ENCODE results near the gene ABCB6. TPM values are rescaled to one million over a fixed set of nuclear protein-coding genes. Genes with fewer than 3 reads are reported as not detected.

The ABCB6 gene
- total RNA-seq, 2 donors from 2014 or later: 39.1 to 76.0 TPM

- Histone ChIP-seq H3K9me3 (ENCODE audit: control insufficient read depth, low read length) (no peaks in the 10 kb centered on the region), H3K27ac (ENCODE audit: low read depth, low read length) (no peak overlapping the region), H3K27me3 (ENCODE audit: control insufficient read depth, insufficient read depth, low read length, poor library complexity, severe bottlenecking) (peaks cover 60% of the 10 kb centered on the region), H3K4me1 (ENCODE audit: control insufficient read depth, insufficient read depth, low read length) (peaks cover 6% of the 10 kb centered on the region), H3K36me3 (ENCODE audit: control insufficient read depth, insufficient read depth, low read length) (no peaks in the 10 kb centered on the region), H3K9ac (ENCODE audit: extremely low read depth, low read length, poor library complexity, severe bottlenecking) (no peak overlapping the region), H3K4me3 (ENCODE audit: low read length) (peak overlapping the region; percentile 73)
- 32 to 39% methylated on average over 8 to 12 of the region's 12 CpGs for WGBS, 2 experiments (ENCODE audit: insufficient coverage in 1 of 2, insufficient read length in 1 of 2)
- DNase-seq: no peak
- Mint-ChIP-seq H3K36me3 (ENCODE audit: low read depth) (no peaks in the 10 kb centered on the region), H3K4me1 (peaks cover 9% of the 10 kb centered on the region), H3K27me3 (ENCODE audit: insufficient read depth) (peaks cover 77% of the 10 kb centered on the region), H3K4me3 (no peak overlapping the region), H3K9me3 (no peaks in the 10 kb centered on the region), H3K27ac (no peak overlapping the region)
- TF ChIP-seq CTCF (conservative IDR thresholded peaks at IDR 0.05): no peak
Measured at GRCh38 chr2:219254590-219255201, 35.9 kb upstream of the ABCB6 start.

- H3K4me1 ChIP-seq (ENCODE audit: control insufficient read depth, insufficient read depth, low read length): peaks cover 14% of the 10 kb centered on the region
- Mint-ChIP-seq H3K9me3 (no peaks in the 10 kb centered on the region), H3K36me3 (ENCODE audit: low read depth) (no peaks in the 10 kb centered on the region), H3K27me3 (ENCODE audit: insufficient read depth) (peaks cover 72% of the 10 kb centered on the region), H3K4me3 (peak within 1 kb of the TSS; percentile 51), H3K27ac (no peak within 1 kb of the TSS), H3K4me1 (peaks cover 17% of the 10 kb centered on the region)
- no peak within 1 kb of the TSS for H3K9ac ChIP-seq (ENCODE audit: extremely low read depth, low read length, poor library complexity, severe bottlenecking)
- DNase-seq: peak; percentile 93
- no peaks in the 10 kb centered on the region for H3K9me3 ChIP-seq (ENCODE audit: control insufficient read depth, low read length)
- 0 to 1% methylated on average over 31 to 76 of the region's 76 CpGs for WGBS, 2 experiments (ENCODE audit: insufficient coverage in 1 of 2, insufficient read length in 1 of 2)
- TF ChIP-seq CTCF (conservative IDR thresholded peaks at IDR 0.05): no peak
- H3K27me3 ChIP-seq (ENCODE audit: control insufficient read depth, insufficient read depth, low read length, poor library complexity, severe bottlenecking): peaks cover 57% of the 10 kb centered on the region
- no peak within 1 kb of the TSS for H3K27ac ChIP-seq (ENCODE audit: low read depth, low read length)
- H3K36me3 ChIP-seq (ENCODE audit: control insufficient read depth, insufficient read depth, low read length): no peaks in the 10 kb centered on the region
- H3K4me3 ChIP-seq (ENCODE audit: low read length): peak within 1 kb of the TSS; percentile 73
Measured at GRCh38 chr2:219253753-219254589, 35.2 kb upstream of the ABCB6 start, which contains the start of gene TUBA4A. Gene TUBA4A, minus strand, starts transcription at chr2:219253918. Its CDS starts 60 bp downstream, at chr2:219253858.

GRCh38 chr2:219252900-219253752 lies 34.4 kb upstream of the ABCB6 start, which contains the start of gene TUBA4B:
Gene TUBA4B, plus strand, starts transcription at chr2:219253243. Its CDS starts 165 bp downstream, at chr2:219253408.
- peaks cover 57% of the 10 kb centered on the region for H3K27me3 ChIP-seq (ENCODE audit: control insufficient read depth, insufficient read depth, low read length, poor library complexity, severe bottlenecking)
- H3K27ac Mint-ChIP-seq: no peak within 1 kb of the TSS
- no peak for TF ChIP-seq CTCF (conservative IDR thresholded peaks at IDR 0.05)

More at GRCh38 chr2:219252900-219253752, 34.4 kb upstream of the ABCB6 start, which contains the start of gene TUBA4B:
- DNase-seq: peak; percentile 88
- H3K4me1 Mint-ChIP-seq: peaks cover 25% of the 10 kb centered on the region
- WGBS, 2 experiments (ENCODE audit: insufficient coverage in 1 of 2, insufficient read length in 1 of 2): 3 to 7% methylated on average over 11 to 48 of the region's 49 CpGs
- H3K36me3 ChIP-seq (ENCODE audit: control insufficient read depth, insufficient read depth, low read length): no peaks in the 10 kb centered on the region
- H3K9ac ChIP-seq (ENCODE audit: extremely low read depth, low read length, poor library complexity, severe bottlenecking): no peak within 1 kb of the TSS
- H3K27me3 Mint-ChIP-seq (ENCODE audit: insufficient read depth): peaks cover 65% of the 10 kb centered on the region
- H3K4me3 Mint-ChIP-seq: peak within 1 kb of the TSS; percentile 51
- no peaks in the 10 kb centered on the region for H3K9me3 Mint-ChIP-seq
- no peaks in the 10 kb centered on the region for H3K9me3 ChIP-seq (ENCODE audit: control insufficient read depth, low read length)
- no peak within 1 kb of the TSS for H3K27ac ChIP-seq (ENCODE audit: low read depth, low read length)
- H3K36me3 Mint-ChIP-seq (ENCODE audit: low read depth): peaks cover 3% of the 10 kb centered on the region
- peak within 1 kb of the TSS; percentile 73 for H3K4me3 ChIP-seq (ENCODE audit: low read length)
- H3K4me1 ChIP-seq (ENCODE audit: control insufficient read depth, insufficient read depth, low read length): peaks cover 17% of the 10 kb centered on the region
